RWPE2 (cell line): ENCODE measurements around the gene POPDC2.
"Not testable (repeated sequence)": the region's sequence is repeated elsewhere in the genome, so short reads cannot be mapped to it uniquely, and the experiment has no call there.

Experiments
- ATAC-seq: fragments of 200-7000 bp; cut with Tn5 transposase; 3 replicates; pipeline ENCODE4 v1.9.1; 2021; ENCODE audit warnings: low read depth
- DNase-seq: peaks from one replicate; pipeline ENCODE4 v3.0.0-alpha.2; 2020; ENCODE audit warnings: low spot score
- H3K27ac ChIP-seq: fragments of 450-650 bp; 2 replicates; pipeline ENCODE4 v1.5.1; 2017; ENCODE audit warnings: mild to moderate bottlenecking; ENCODE audit not compliant: poor library complexity, severe bottlenecking
- H3K27me3 ChIP-seq: fragments of 250-450 bp; sonication (Bioruptor Pico); 2 replicates; pipeline ENCODE4 v1.5.1; 2021; ENCODE audit warnings: mild to moderate bottlenecking, moderate library complexity; ENCODE audit not compliant: insufficient read depth, poor library complexity, severe bottlenecking
- H3K36me3 ChIP-seq: fragments of 250-450 bp; sonication (Bioruptor Pico); 2 replicates; pipeline ENCODE4 v1.5.1; 2020; ENCODE audit warnings: low read depth, mild to moderate bottlenecking, moderate library complexity
- H3K4me1 ChIP-seq: fragments of 250-450 bp; sonication (Bioruptor Pico); 2 replicates; pipeline ENCODE4 v1.5.1; 2021; ENCODE audit warnings: mild to moderate bottlenecking, moderate library complexity; ENCODE audit not compliant: insufficient read depth, poor library complexity, severe bottlenecking
- H3K4me3 ChIP-seq: fragments of 250-450 bp; sonication (Bioruptor Pico); 2 replicates; pipeline ENCODE4 v1.5.1; 2021; ENCODE audit warnings: mild to moderate bottlenecking, moderate library complexity; ENCODE audit not compliant: severe bottlenecking
- H3K9me3 ChIP-seq: fragments of 250-450 bp; sonication (Bioruptor Pico); 2 replicates; pipeline ENCODE4 v1.5.1; 2021; ENCODE audit warnings: mild to moderate bottlenecking, moderate library complexity; ENCODE audit not compliant: severe bottlenecking
- TF ChIP-seq, protein P1 (sequence below): fragments of 450-650 bp; IDR thresholded peaks from one replicate; pipeline ENCODE4 v1.5.1; 2017; ENCODE audit warnings: mild to moderate bottlenecking, moderate library complexity; ENCODE audit not compliant: poor library complexity, severe bottlenecking

Gene POPDC2

GRCh38 chr3:119681279-119681678 lies 20.9 kb upstream of the POPDC2 start:
- ATAC-seq: peak; percentile 40; the same call in 1 of the 3 replicates
- TF ChIP-seq, protein P1, sequence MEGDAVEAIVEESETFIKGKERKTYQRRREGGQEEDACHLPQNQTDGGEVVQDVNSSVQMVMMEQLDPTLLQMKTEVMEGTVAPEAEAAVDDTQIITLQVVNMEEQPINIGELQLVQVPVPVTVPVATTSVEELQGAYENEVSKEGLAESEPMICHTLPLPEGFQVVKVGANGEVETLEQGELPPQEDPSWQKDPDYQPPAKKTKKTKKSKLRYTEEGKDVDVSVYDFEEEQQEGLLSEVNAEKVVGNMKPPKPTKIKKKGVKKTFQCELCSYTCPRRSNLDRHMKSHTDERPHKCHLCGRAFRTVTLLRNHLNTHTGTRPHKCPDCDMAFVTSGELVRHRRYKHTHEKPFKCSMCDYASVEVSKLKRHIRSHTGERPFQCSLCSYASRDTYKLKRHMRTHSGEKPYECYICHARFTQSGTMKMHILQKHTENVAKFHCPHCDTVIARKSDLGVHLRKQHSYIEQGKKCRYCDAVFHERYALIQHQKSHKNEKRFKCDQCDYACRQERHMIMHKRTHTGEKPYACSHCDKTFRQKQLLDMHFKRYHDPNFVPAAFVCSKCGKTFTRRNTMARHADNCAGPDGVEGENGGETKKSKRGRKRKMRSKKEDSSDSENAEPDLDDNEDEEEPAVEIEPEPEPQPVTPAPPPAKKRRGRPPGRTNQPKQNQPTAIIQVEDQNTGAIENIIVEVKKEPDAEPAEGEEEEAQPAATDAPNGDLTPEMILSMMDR: peak; percentile 73
- DNase-seq: no peak

DNA sequence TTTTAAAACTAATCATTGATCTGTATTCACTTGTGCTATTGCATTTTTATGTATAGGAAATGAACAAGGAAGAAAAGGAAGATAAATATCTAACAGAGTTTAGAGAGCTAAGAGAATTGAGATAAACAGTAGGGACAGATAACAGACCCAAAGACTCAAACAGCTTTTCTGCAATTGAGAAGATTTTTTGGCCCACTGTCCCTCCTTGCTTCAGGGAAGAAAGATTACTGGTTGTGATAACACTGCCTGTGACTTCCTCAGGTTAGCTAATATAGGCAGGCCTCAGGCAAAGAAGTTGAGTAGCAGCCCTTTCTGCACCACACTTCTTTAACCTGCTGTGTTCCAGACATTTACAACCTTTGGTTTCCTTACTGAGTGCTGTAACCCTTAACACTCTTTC lies 19.5 kb upstream of the POPDC2 start:
- ATAC-seq (no peak), DNase-seq (no peak)
- Histone ChIP-seq H3K9me3 (no peaks in the 10 kb centered on the region), H3K36me3 (peaks cover 7% of the 10 kb centered on the region), H3K27ac (no peak overlapping the region), H3K4me1 (peaks cover 6% of the 10 kb centered on the region), H3K4me3 (no peak overlapping the region), H3K27me3 (no peaks in the 10 kb centered on the region)
- TF ChIP-seq, protein P1: no peak

More at GRCh38 chr3:119681279-119681678, 20.9 kb upstream of the POPDC2 start:
- Histone ChIP-seq H3K4me3 (no peak overlapping the region), H3K4me1 (peaks cover 4% of the 10 kb centered on the region), H3K36me3 (no peaks in the 10 kb centered on the region; the same call in 1 of the 2 replicates), H3K9me3 (no peaks in the 10 kb centered on the region), H3K27me3 (no peaks in the 10 kb centered on the region), H3K27ac (no peak overlapping the region)

- not testable (repeated sequence) for H3K9me3 ChIP-seq, H3K4me1 ChIP-seq, ATAC-seq
These were observed 17.8 kb upstream of the POPDC2 start for GRCh38 chr3:119678209-119678608.

GRCh38 chr3:119677641-119677934 lies 17.2 kb upstream of the POPDC2 start:
- H3K4me1 ChIP-seq: peaks cover 6% of the 10 kb centered on the region
- peak overlapping the region; percentile 73 for H3K27ac ChIP-seq
- DNase-seq (no peak), ATAC-seq (no peak)
- TF ChIP-seq, protein P1: no peak
- peak overlapping the region; percentile 53 for H3K4me3 ChIP-seq
- H3K9me3 ChIP-seq: no peaks in the 10 kb centered on the region
- peaks cover 27% of the 10 kb centered on the region for H3K36me3 ChIP-seq
- no peaks in the 10 kb centered on the region for H3K27me3 ChIP-seq

More at GRCh38 chr3:119678209-119678608, 17.8 kb upstream of the POPDC2 start:
- H3K36me3 ChIP-seq: peaks cover 21% of the 10 kb centered on the region
- DNase-seq, H3K4me3 ChIP-seq, H3K27ac ChIP-seq, H3K27me3 ChIP-seq: not testable (repeated sequence)

- H3K9me3 ChIP-seq: no peaks in the 10 kb centered on the region
- ATAC-seq (peak; percentile 87), DNase-seq (peak; percentile 93)
- H3K27ac ChIP-seq: peak within 1 kb of the TSS; percentile 73
- H3K4me3 ChIP-seq: peak within 1 kb of the TSS; percentile 53
- H3K4me1 ChIP-seq: peaks cover 6% of the 10 kb centered on the region
- TF ChIP-seq, protein P1: no peak
- peaks cover 33% of the 10 kb centered on the region for H3K36me3 ChIP-seq
- H3K27me3 ChIP-seq: no peaks in the 10 kb centered on the region
These were observed 16.6 kb upstream of the POPDC2 start, which contains the start of gene COX17 for GRCh38 chr3:119676771-119677640. TSS of gene COX17 (minus strand) at chr3:119677406. CDS start at chr3:119677310, 96 bp downstream.
